Erythroblast (primary cell): ENCODE results near the gene MAU2.

Source experiments
- GATA1 ChIP-seq: IDR thresholded peaks from 2 replicates; pipeline ENCODE4 v1.6.1; 2011; ENCODE audit warnings: low read depth, mild to moderate bottlenecking, control low read depth, low read length, moderate library complexity
- POLR2A ChIP-seq: IDR thresholded peaks from 2 replicates; pipeline ENCODE4 v1.6.1; 2011; ENCODE audit warnings: mild to moderate bottlenecking, low read length

GRCh38 chr19:19334063-19334988 lies 13.7 kb downstream of the MAU2 start:
- TF ChIP-seq POLR2A: no peak
- TF ChIP-seq GATA1: no peak
